GM12878 (cell line): ENCODE data around the gene ZSWIM6.

Source experiments
- CEBPB ChIP-seq, 2 experiments: fragments of 150-350 bp in 1 of 2; IDR thresholded peaks; 2 replicates each; pipeline ENCODE4 v1.6.1; 2012 to 2014; ENCODE audit warnings: low read depth in 2 of 2, low read length in 2 of 2, borderline replicate concordance in 1 of 2, inconsistent platforms in 1 of 2
- HCFC1 ChIP-seq: fragments of 150-350 bp; IDR thresholded peaks from 2 replicates; pipeline ENCODE4 v1.6.1; 2014; ENCODE audit warnings: low read length
- HDAC2 ChIP-seq: fragments of 200-600 bp; sonication (generic); IDR thresholded peaks from 2 replicates; pipeline ENCODE4 v1.6.1; 2017
- RFX5 ChIP-seq: IDR thresholded peaks from 2 replicates; pipeline ENCODE4 v1.6.1; 2011; ENCODE audit warnings: low read depth, low read length, improper control_type of control experiment
- TCF7 ChIP-seq: IDR thresholded peaks from 2 replicates; pipeline ENCODE4 v1.6.1; 2014; ENCODE audit warnings: antibody characterized with exemption, borderline replicate concordance
- TF ChIP-seq, protein P1 (sequence below): IDR thresholded peaks from 2 replicates; pipeline ENCODE4 v1.6.1; 2011; ENCODE audit warnings: low read depth, mild to moderate bottlenecking, low read length, moderate library complexity, borderline replicate concordance; ENCODE audit errors: extremely low read depth
- TF ChIP-seq, protein P2 (sequence below), 3 experiments: IDR thresholded peaks in 2 of 3; conservative IDR thresholded peaks in 1 of 3; 2 replicates each; pipeline ENCODE4 v1.5.1; 2011; ENCODE audit warnings: low read depth in 3 of 3, low read length in 3 of 3, mild to moderate bottlenecking in 3 of 3, control low read depth in 2 of 3, moderate library complexity in 2 of 3, inconsistent platforms in 1 of 3, mixed read lengths in 1 of 3; ENCODE audit not compliant: control insufficient read depth in 2 of 3, insufficient read depth in 1 of 3; ENCODE audit errors: extremely low read depth in 1 of 3

DNA sequence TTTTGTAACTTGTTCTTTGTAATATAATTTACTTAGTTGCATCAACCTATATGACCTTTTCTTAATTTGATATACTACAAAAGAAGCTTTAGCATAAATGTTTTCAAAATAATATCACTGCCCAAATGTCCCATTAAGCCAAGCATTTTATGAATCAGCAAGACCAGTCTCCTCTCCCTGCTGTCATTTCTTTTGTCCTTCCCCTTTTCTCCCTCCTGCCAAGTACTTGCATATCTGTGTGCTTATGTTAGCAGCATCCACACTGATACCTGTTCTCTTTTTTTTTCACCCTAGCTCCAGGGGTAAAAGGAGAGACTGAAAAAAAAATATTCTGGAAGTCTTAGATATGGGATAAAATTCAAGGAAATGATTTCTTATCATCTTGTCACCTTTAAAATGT is 69.7 kb downstream of the ZSWIM6 start:
- TF ChIP-seq HCFC1 (no peak), TCF7 (no peak), RFX5 (no peak), HDAC2 (no peak), CEBPB (IDR thresholded peaks at IDR 0.05; ENCODE audit: borderline replicate concordance in 1 of 2, low read depth in 2 of 2, low read length in 2 of 2) (no peak)
- TF ChIP-seq, protein P1, sequence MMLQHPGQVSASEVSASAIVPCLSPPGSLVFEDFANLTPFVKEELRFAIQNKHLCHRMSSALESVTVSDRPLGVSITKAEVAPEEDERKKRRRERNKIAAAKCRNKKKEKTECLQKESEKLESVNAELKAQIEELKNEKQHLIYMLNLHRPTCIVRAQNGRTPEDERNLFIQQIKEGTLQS, result no peak
- TF ChIP-seq, protein P2, sequence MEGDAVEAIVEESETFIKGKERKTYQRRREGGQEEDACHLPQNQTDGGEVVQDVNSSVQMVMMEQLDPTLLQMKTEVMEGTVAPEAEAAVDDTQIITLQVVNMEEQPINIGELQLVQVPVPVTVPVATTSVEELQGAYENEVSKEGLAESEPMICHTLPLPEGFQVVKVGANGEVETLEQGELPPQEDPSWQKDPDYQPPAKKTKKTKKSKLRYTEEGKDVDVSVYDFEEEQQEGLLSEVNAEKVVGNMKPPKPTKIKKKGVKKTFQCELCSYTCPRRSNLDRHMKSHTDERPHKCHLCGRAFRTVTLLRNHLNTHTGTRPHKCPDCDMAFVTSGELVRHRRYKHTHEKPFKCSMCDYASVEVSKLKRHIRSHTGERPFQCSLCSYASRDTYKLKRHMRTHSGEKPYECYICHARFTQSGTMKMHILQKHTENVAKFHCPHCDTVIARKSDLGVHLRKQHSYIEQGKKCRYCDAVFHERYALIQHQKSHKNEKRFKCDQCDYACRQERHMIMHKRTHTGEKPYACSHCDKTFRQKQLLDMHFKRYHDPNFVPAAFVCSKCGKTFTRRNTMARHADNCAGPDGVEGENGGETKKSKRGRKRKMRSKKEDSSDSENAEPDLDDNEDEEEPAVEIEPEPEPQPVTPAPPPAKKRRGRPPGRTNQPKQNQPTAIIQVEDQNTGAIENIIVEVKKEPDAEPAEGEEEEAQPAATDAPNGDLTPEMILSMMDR (IDR thresholded peaks at IDR 0.05 in 2 of 3, conservative IDR thresholded peaks at IDR 0.05 in 1 of 3; ENCODE audit: control insufficient read depth in 2 of 3, extremely low read depth in 1 of 3, insufficient read depth in 1 of 3, low read depth in 3 of 3, low read length in 3 of 3), result no peak
